ENCODE data around the gene ARMC3.

ARMC3 gene

DNA sequence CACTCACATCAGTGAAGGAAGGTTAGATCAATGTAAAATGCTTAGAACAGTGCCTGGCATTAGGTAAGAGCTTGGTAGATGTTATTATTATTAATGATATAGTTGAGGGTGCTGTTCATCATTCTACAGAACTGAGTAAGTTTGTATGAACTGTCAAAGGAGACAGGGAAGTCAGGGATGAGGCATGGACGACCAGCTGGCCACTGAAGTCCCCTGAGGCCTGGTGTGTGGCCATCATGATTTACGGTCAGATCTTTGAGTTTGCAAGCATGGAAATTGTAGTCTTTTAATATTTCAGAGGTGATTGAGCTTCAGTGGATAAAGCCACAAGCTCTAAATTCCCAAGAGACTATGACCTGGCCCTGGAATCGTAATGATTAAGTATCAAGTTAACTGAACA lies 6.9 kb downstream of the ARMC3 start:
- no peaks in the 10 kb centered on the region for H3K9me3 ChIP-seq (ENCODE audit: severe bottlenecking)
- no peak overlapping the region for H3K4me3 ChIP-seq (ENCODE audit: severe bottlenecking)
- H3K27me3 ChIP-seq (ENCODE audit: insufficient read depth, poor library complexity, severe bottlenecking) = peaks cover 8% of the 10 kb centered on the region
- peaks cover 5% of the 10 kb centered on the region for H3K4me1 ChIP-seq (ENCODE audit: insufficient read depth, poor library complexity, severe bottlenecking)
- TF ChIP-seq, protein P1, sequence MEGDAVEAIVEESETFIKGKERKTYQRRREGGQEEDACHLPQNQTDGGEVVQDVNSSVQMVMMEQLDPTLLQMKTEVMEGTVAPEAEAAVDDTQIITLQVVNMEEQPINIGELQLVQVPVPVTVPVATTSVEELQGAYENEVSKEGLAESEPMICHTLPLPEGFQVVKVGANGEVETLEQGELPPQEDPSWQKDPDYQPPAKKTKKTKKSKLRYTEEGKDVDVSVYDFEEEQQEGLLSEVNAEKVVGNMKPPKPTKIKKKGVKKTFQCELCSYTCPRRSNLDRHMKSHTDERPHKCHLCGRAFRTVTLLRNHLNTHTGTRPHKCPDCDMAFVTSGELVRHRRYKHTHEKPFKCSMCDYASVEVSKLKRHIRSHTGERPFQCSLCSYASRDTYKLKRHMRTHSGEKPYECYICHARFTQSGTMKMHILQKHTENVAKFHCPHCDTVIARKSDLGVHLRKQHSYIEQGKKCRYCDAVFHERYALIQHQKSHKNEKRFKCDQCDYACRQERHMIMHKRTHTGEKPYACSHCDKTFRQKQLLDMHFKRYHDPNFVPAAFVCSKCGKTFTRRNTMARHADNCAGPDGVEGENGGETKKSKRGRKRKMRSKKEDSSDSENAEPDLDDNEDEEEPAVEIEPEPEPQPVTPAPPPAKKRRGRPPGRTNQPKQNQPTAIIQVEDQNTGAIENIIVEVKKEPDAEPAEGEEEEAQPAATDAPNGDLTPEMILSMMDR (IDR thresholded peaks at IDR 0.05; ENCODE audit: poor library complexity, severe bottlenecking) = no peak
- ATAC-seq (ENCODE audit: low read depth) (no peak), DNase-seq (ENCODE audit: low spot score) (no peak)
- no peaks in the 10 kb centered on the region for H3K36me3 ChIP-seq (ENCODE audit: low read depth)
- H3K27ac ChIP-seq (ENCODE audit: poor library complexity, severe bottlenecking) = no peak overlapping the region

DNA sequence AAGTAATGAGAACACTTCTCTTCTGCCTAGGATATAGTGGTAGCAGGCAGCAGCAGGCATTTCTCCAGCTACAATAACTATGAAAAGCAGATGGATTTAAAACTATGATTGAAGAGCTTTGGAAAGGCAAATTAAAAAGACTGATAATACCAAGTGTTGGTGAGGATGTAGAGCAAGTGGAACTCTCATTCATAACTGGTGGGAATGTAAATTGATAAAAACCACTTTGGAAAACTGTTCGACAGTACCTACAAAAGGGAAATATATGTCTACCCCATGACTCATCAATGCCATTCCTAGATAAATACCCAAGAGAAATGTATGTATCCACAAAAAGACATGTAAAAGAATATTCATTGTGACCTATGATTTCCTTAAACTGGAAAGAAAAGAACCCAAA lies 14.6 kb downstream of the ARMC3 start:
- no peak for DNase-seq (ENCODE audit: low spot score)
- H3K4me1 ChIP-seq (ENCODE audit: insufficient read depth, poor library complexity, severe bottlenecking) = no peaks in the 10 kb centered on the region
- H3K4me3 ChIP-seq (ENCODE audit: severe bottlenecking) = no peak overlapping the region
- H3K27ac ChIP-seq (ENCODE audit: poor library complexity, severe bottlenecking) = no peak overlapping the region
- TF ChIP-seq, protein P1 (IDR thresholded peaks at IDR 0.05; ENCODE audit: poor library complexity, severe bottlenecking) = no peak
- H3K9me3 ChIP-seq (ENCODE audit: severe bottlenecking) = no peaks in the 10 kb centered on the region
- H3K36me3 ChIP-seq (ENCODE audit: low read depth) = no peaks in the 10 kb centered on the region
- ATAC-seq (ENCODE audit: low read depth) = no peak
- peaks cover 5% of the 10 kb centered on the region for H3K27me3 ChIP-seq (ENCODE audit: insufficient read depth, poor library complexity, severe bottlenecking)

DNA sequence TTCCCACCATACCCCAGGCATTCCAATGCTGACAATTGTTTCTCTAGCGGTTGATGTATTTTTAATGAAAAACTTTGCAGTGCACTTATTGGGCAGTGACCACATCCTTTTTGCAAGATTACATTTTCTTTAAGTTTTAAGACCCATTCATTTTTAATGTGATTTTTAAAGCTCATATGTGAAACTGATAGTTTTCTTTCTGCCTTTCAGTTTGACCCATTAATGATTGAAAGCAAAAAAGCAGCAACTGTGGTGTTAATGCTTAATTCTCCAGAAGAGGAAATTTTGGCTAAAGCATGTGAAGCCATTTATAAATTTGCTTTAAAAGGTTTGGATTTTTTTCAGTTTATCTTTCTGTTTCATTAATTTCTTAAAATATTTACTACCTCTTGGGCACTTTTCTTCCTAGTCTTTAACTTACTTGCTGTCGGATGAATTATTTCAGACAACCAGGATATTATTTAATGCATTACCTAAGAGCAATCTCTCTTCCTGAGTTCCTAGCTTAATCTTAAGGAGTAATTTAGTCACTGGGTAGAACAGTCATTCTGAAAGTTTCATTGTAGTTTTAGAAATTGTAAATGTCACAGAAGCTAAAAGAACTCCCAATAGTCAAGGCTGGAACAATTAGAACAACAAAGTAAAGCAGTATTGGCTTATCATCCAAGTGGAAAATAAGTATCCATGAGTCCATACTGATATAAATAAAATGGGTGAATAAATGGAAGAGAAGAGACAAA lies 18.3 kb downstream of the ARMC3 start:
- DNase-seq (ENCODE audit: low spot score) (no peak), ATAC-seq (ENCODE audit: low read depth) (no peak)
- no peaks in the 10 kb centered on the region for H3K4me1 ChIP-seq (ENCODE audit: insufficient read depth, poor library complexity, severe bottlenecking)
- H3K27ac ChIP-seq (ENCODE audit: poor library complexity, severe bottlenecking) = no peak overlapping the region
- no peaks in the 10 kb centered on the region for H3K27me3 ChIP-seq (ENCODE audit: insufficient read depth, poor library complexity, severe bottlenecking)
- no peaks in the 10 kb centered on the region for H3K36me3 ChIP-seq (ENCODE audit: low read depth)
- H3K9me3 ChIP-seq (ENCODE audit: severe bottlenecking) = no peaks in the 10 kb centered on the region
- H3K4me3 ChIP-seq (ENCODE audit: severe bottlenecking) = no peak overlapping the region
- TF ChIP-seq, protein P1 (IDR thresholded peaks at IDR 0.05; ENCODE audit: poor library complexity, severe bottlenecking) = no peak

DNA sequence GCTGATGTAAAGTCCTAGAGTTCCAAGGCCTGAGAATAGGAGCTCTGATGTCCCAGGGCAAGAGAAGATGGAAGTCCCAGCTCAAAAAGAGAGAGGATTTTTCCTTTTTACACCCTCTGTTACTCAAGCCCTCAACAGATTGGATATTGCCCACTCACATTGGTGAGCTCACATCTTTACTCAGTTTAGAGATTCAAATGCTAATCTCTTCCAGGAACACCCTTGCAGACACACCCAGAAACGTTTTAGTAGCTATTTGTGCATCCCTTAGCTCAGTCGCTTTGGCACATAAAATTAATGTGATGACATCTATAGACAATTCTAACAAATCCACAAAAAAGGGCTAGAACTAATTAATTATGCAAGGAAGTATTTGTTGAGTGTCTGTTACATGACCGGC lies 27.1 kb downstream of the ARMC3 start:
- DNase-seq (ENCODE audit: low spot score) (no peak), ATAC-seq (ENCODE audit: low read depth) (no peak)
- Histone ChIP-seq H3K36me3 (ENCODE audit: low read depth) (no peaks in the 10 kb centered on the region), H3K9me3 (ENCODE audit: severe bottlenecking) (no peaks in the 10 kb centered on the region), H3K4me1 (ENCODE audit: insufficient read depth, poor library complexity, severe bottlenecking) (no peaks in the 10 kb centered on the region), H3K27ac (ENCODE audit: poor library complexity, severe bottlenecking) (no peak overlapping the region), H3K4me3 (ENCODE audit: severe bottlenecking) (no peak overlapping the region), H3K27me3 (ENCODE audit: insufficient read depth, poor library complexity, severe bottlenecking) (no peaks in the 10 kb centered on the region)
- TF ChIP-seq, protein P1 (IDR thresholded peaks at IDR 0.05; ENCODE audit: poor library complexity, severe bottlenecking) = no peak

DNA sequence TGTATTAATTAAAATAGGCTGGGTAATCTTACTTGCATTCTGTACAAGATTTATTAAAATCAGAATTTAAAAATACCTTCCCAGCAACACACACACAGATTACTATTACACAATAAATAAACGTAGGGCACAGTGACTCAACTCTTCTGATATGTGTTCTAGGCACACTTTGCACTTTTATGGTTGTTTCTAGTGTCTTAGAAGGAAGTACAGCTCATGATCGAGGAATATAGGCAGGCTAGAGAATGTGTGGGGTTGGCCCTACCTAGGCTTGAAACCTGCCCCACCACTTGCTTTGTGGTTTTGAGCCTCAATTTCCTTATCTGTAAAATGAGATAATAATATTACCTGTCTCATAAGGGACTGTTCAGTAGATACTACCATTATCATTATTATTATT lies 30.5 kb downstream of the ARMC3 start:
- ATAC-seq (ENCODE audit: low read depth) = peak; percentile 56; the same call in 2 of the 3 replicates
- Histone ChIP-seq H3K27ac (ENCODE audit: poor library complexity, severe bottlenecking) (no peak overlapping the region), H3K36me3 (ENCODE audit: low read depth) (no peaks in the 10 kb centered on the region), H3K9me3 (ENCODE audit: severe bottlenecking) (no peaks in the 10 kb centered on the region), H3K27me3 (ENCODE audit: insufficient read depth, poor library complexity, severe bottlenecking) (no peaks in the 10 kb centered on the region), H3K4me3 (ENCODE audit: severe bottlenecking) (no peak overlapping the region), H3K4me1 (ENCODE audit: insufficient read depth, poor library complexity, severe bottlenecking) (no peaks in the 10 kb centered on the region)
- DNase-seq (ENCODE audit: low spot score) = no peak
- TF ChIP-seq, protein P1 (IDR thresholded peaks at IDR 0.05; ENCODE audit: poor library complexity, severe bottlenecking) = no peak
